Measurements from ENCODE around the gene ZNF264.

- TF ChIP-seq POLR2A (IDR thresholded peaks at IDR 0.05; ENCODE audit: low read length), result no peak
- no peak for TF ChIP-seq GATA1 (IDR thresholded peaks at IDR 0.05; ENCODE audit: low read depth, low read length)
Measured at GRCh38 chr19:57141699-57142098, 49.6 kb upstream of the ZNF264 start.
